ENCODE data around the gene NEUROG3.
A peak's percentile ranks its signal among the peaks of the same experiment; 100 is the strongest.
"Not testable (repeated sequence)": the region's sequence is repeated elsewhere in the genome, so short reads cannot be mapped to it uniquely, and the experiment has no call there.

The NEUROG3 gene

GRCh38 chr10:69571618-69572158 is 1.5 kb downstream of the NEUROG3 start:
- DNase-seq (ENCODE audit: low spot score) = no peak

- DNase-seq (ENCODE audit: low spot score) = no peak
Observed at GRCh38 chr10:69570050-69570816, 3.0 kb downstream of the NEUROG3 start.

- DNase-seq (ENCODE audit: low spot score) = no peak
Observed at GRCh38 chr10:69569396-69569934, 3.8 kb downstream of the NEUROG3 start.

DNA sequence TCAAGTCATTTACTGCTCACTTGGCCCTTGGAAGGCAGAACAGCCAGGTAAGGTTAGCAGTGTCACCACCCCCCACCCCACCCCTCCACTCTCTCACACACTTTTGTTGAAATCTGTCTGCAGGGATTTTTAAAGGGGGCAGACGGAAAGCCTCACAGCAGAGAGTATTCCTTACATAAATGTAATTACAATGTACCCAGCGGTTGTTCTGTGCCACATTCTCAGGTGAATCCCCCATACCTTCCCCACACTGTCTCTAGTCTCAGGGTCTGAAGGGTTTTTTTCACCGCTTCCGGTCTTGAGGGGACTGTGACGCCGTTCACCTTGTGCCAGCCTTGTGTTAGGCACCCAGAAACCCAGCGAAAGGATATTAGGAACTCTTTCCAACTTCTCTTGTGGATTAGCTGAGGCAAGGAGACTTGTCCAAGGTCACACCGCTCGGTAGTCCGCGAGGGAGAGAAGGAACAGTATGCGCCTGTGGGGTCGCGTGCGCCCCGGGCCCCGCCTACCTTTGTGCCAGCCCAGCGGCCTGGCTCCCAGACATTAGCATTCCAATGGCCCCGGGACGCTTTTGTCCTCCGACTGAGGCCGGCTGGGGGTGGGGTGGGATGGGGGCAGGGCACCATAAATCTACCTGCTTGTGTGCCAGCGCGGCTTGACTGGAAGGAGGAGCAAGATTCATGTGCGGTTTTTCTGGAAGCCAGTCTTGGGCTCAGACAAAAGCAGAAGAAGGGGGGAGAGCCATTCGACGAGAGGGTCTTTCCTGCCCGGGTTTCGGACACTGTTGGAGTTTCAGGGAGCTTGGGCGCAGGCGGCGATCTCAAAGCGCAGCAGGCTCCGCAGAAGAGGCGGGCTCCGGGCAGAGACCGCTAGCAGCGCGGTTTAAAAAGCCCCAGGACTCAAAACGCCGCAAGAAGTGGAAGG is 4.5 kb downstream of the NEUROG3 start:
- DNase-seq (ENCODE audit: low spot score) = no peak

- DNase-seq (ENCODE audit: low spot score) = peak; percentile 82
Observed at GRCh38 chr10:69567920-69568319, 5.3 kb downstream of the NEUROG3 start.

DNA sequence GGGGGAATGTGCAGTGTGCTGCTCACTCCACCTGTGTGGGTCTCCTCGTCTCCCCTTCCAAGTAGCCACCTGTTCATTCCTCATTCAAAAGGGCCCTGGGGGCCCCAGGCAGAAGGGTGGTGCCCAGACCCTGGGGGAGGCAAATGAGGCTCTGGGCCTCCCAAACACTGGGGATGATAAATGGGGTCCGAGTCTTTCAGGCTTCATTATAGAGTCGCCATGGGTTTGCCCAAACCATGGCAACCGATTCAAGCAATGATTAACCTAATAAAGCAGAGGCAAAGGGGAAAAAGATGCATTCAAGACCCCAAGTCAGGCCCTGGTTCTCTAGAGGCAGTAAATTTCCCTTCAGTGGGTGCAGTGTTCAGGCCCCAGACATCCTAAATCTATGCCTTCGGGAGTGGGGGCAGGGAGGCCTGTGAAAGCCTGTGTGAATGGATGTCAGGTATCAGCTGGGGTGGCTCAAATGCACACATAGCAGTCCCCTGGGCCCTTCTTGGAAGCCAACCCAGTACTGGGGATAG is 10.4 kb downstream of the NEUROG3 start:
- no peak for DNase-seq (ENCODE audit: low spot score)

GRCh38 chr10:69559525-69559924 is 13.7 kb downstream of the NEUROG3 start:
- DNase-seq (ENCODE audit: low spot score) = no peak

DNA sequence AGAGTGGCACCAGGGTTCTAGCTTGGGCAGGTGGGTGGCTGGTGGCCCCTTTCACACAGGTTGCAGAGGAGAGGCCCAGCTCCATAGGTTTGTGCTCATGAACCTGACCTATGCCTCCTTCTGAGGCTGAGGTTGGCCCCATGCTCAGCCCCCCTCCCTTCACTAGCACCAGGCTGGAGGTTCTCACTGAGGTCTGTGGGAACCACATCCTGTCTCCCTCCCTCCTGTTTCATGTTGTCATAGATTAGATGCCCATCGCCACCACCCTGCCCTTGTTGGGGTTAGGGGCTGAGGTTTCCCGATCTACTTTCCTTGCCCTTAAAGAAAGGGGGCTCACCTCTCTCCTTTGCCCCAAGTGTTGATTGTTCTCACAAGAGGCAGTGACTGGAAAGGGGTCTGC is 14.7 kb downstream of the NEUROG3 start:
- no peak for DNase-seq (ENCODE audit: low spot score)

DNA sequence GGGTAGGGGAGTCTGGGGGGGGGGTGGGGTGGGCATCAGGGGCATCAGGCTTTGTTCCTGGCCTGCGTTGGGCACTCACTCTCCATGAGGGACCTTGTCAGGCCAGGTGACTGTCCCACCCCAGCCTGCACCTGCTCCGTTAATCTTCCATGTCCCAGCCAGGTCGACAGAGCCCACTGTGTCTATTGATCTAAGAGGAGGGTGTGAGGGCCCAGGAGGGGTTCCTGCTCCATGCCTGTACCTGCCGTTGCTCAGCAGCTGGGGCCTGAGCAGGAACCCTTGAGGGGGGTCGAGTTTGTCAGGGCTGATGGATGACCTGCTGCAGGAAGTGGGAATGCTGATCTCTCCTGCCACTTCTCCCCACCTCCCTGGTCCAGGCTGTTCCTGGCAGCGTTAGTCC is 18.6 kb downstream of the NEUROG3 start:
- no peak for DNase-seq (ENCODE audit: low spot score)

DNA sequence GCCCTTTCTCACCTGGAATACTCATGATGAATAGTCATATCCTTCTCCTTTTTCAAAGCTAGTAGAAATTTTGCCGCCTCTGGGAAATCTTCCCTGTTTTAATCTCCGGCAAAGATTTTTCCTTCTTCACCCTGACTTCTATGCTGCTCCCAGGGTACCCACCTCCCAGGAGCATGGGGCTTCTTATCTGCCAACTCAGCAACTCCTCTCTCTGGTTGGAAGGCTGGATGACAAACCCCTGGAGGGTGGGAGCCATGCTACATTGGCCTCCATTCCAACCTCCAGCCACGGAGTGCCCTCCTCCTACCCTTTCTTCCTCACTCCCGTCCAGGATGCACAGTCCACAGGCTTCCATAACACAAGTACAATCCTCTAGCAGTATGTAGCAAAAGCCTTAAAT is 19.9 kb downstream of the NEUROG3 start:
- DNase-seq (ENCODE audit: low spot score) = no peak

DNA sequence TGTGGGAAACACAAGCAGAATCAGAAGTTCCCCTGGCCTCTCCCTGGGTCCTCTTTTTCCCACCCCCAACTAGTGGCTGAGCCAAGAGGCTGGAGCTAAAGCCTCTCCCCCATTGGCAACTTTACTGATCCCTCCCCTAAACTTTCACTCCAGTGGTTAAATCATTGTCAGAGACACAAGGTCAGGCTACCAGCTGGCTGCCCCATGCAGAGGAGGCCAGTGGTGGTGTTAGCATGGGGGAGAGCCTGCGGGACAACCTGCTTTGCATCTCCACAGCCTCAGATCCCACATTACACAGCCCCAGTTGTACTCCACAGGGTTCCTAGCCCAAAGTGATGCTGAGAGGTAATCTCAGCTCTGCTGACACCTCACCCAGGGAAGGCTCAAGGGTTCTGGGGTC is 21.0 kb downstream of the NEUROG3 start:
- DNase-seq (ENCODE audit: low spot score) = no peak

- DNase-seq (ENCODE audit: low spot score) = no peak
Observed at GRCh38 chr10:69549959-69550358, 23.3 kb downstream of the NEUROG3 start.

GRCh38 chr10:69541463-69541862 is 31.8 kb downstream of the NEUROG3 start:
- no peak for DNase-seq (ENCODE audit: low spot score)

DNA sequence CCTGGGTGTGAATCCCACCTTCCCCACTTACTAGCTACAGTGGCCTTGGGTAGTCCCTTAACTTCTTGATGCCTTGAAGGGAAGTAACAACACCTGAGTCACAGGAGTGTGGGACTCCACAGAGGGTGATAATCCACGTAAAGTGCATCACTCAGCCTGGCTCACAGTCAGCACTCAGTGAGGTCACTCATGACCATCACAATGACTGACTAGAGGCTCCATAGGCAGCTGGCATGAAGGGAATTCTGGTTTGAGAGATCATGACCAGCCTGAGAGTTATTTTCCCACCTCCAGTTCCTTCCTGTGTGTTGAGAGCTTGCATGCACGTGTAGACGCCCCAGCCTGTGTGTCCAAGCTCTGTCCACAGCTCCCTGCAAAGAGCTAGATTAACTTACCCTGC is 34.8 kb downstream of the NEUROG3 start:
- DNase-seq (ENCODE audit: low spot score) = no peak

- no peak for DNase-seq (ENCODE audit: low spot score)
Observed at GRCh38 chr10:69537449-69537848, 35.8 kb downstream of the NEUROG3 start.

DNA sequence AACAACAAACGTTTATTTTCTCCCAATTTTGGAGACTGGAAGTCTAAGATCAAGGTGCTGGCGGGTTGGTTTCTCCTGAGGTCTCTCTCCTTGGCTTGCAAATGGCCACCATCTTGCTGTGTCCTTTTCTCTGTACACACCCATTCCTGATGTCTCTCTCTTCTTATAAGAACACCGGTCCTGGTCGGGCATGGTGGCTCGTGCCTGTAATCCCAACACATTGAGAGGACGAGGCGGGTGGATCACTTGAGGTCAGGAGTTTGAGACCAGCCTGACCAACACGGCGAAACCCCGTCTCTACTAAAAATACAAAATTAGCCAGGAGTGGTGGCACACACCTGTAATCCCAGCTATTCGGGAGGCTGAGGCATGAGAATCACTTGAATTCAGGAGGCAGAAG is 36.7 kb downstream of the NEUROG3 start:
- not testable (repeated sequence) for DNase-seq (ENCODE audit: low spot score)

GRCh38 chr10:69533658-69534057 is 39.6 kb downstream of the NEUROG3 start:
- DNase-seq (ENCODE audit: low spot score) = no peak

- no peak for DNase-seq (ENCODE audit: low spot score)
Observed at GRCh38 chr10:69527961-69528360, 45.3 kb downstream of the NEUROG3 start.
